Stimulated activated CD4-positive, alpha-beta T cell treated with anti-CD3 and anti-CD28 coated beads, Interleukin-12 subunit alpha, Interleukin-12 subunit beta, amount 100 ng/mL, for 24 hours (primary cell): Measurements from ENCODE around the gene UCK2.

Source experiments
- DNase-seq, 2 experiments: peaks; one replicate each; pipeline ENCODE4 v3.0.0-alpha.2; 2020; ENCODE audit warnings: low read depth in 2 of 2

The UCK2 gene

GRCh38 chr1:165938844-165939243 lies 111.4 kb downstream of the UCK2 start:
- no peak for DNase-seq

- DNase-seq, result no peak
Measured at GRCh38 chr1:165941531-165941930, 114.1 kb downstream of the UCK2 start.

- DNase-seq, result no peak
Measured at GRCh38 chr1:165942062-165942461, 114.6 kb downstream of the UCK2 start.

- DNase-seq, result no peak
Measured at GRCh38 chr1:165942927-165943597, 115.6 kb downstream of the UCK2 start.

- DNase-seq, result no peak
Measured at GRCh38 chr1:165945911-165946310, 118.5 kb downstream of the UCK2 start.

- DNase-seq, result no peak
Measured at GRCh38 chr1:165947797-165948455, 120.5 kb downstream of the UCK2 start.

GRCh38 chr1:165949335-165950130 lies 122.1 kb downstream of the UCK2 start:
- no peak for DNase-seq

GRCh38 chr1:165954940-165955339 lies 127.5 kb downstream of the UCK2 start:
- no peak for DNase-seq

- no peak for DNase-seq
Measured at GRCh38 chr1:165958306-165958705, 130.9 kb downstream of the UCK2 start.

GRCh38 chr1:165960136-165960535 lies 132.7 kb downstream of the UCK2 start:
- DNase-seq, result no peak

GRCh38 chr1:165960881-165961280 lies 133.5 kb downstream of the UCK2 start:
- no peak for DNase-seq
